ENCODE data around the gene FAM13A.

The FAM13A gene

DNA sequence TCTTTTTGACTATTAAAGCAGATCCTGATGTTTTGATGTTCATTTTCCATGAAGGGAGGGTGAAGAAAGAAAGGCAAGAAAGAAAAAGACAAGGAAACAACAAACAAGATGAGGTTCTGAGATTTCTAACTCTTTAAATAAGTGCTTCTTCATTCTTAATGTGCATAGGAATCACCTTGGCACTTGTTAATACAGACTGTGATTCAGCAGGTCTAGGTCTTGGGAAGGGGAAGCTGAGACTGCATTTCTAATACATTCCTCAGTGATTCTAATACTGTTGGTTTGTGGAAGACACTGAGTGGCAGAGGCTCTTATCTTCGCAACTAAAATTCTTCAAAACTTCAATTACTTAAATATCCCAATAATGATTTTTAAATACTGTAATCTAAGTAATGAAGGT, 264.2 kb downstream of the FAM13A start:
- no peak for DNase-seq (ENCODE audit: low read depth in 4 of 4, low spot score in 1 of 4)

DNA sequence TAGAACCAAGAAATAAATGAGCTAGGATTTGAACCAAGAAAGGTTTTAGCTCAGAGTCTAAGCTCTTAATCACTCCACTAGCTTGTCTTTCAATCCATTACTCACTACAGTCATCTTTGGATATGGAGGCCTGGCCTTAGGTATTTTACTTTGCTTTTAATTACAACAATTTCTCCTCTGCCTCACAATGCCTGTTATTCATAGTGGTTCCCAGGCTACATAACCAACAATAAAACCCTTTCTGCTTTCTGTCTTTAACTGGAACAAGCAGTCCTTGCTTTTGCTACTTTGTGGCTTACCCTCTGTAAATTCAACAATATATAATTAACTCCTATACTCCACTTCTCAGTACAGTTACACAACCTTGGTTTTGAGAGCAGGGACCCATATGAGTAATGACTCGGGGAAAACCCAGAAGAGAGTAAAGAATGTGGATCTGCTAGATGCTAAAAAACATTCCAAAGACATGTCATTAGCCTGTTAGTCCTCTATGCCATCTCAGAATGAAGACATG, 264.7 kb downstream of the FAM13A start:
- DNase-seq (ENCODE audit: low read depth in 4 of 4, low spot score in 1 of 4): no peak

DNA sequence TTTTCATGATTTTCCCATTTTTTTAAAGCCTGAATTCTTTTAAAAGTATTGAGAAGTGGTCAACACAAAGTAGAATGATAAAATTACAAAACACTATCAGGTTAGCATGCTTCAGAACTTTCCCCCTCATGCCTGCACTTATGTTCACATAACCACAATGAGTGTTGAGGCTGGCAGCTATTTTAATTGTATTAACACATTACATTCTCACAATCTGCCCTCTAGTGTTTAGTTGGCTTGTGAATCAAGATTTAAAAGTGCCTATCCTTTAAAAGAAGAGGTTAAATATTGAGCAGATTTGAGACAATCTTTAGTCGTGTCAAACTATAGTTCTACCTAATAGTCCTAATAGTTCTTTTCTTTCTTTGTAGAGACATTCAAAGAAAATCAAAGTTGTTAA, 265.7 kb downstream of the FAM13A start:
- DNase-seq (ENCODE audit: low read depth in 4 of 4, low spot score in 1 of 4): no peak

DNA sequence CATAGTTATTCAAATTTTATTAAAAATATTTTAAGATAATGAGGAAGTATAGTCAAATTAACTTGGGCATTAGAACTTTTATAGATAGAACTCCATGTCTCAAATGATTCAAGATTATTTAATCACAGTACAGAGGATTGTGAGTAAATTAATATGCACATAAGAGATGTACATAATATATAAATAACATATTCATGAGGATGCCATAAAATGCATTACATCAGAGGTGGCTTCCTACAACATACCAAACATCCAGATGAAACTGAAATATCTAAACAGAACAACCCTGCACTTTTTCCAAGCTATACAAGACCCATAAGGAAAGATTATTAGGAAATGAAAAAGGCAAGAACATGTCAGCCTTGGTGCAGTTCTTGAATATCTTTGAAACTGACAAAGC, 268.1 kb downstream of the FAM13A start:
- no peak for DNase-seq (ENCODE audit: low read depth in 4 of 4, low spot score in 1 of 4)

DNA sequence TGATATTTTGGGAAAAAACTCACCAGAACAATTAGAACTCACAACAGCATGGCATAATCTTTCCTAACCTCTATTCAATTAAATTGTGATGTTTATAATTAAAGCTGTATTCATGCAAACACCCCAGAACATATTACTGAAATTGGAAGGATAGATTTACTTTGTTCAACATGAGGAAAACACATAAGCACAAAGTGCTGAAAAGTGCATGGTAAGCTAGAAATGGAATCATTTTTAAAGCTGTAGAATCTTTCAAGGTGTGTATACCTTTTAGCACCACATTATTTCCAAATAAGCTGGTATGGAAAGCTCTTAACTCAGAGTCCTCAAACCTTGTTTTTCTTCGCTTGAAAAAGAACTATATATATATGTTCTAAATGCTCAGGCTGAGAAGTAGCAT, 268.6 kb downstream of the FAM13A start:
- no peak for DNase-seq (ENCODE audit: low read depth in 4 of 4, low spot score in 1 of 4)

DNA sequence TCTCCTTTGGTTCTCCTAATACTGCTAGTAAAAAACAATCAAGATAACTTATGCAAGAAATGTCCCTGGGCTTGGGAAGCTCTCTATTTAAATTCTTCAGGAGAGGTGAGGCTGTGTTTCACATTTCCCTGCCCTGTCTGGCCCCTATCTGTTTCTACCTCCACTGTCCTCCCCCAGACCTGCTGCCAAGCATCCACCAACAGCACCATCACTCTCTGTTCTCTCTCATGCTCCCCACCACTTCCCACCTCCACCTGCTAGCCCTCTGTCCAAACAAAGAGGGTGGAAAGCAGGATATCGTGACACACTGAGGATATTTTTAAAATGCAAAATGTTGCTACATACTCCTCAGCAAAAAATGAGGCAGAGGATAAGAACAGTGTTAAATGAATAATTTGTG, 271.0 kb downstream of the FAM13A start:
- no peak for DNase-seq (ENCODE audit: low read depth in 4 of 4, low spot score in 1 of 4)

DNA sequence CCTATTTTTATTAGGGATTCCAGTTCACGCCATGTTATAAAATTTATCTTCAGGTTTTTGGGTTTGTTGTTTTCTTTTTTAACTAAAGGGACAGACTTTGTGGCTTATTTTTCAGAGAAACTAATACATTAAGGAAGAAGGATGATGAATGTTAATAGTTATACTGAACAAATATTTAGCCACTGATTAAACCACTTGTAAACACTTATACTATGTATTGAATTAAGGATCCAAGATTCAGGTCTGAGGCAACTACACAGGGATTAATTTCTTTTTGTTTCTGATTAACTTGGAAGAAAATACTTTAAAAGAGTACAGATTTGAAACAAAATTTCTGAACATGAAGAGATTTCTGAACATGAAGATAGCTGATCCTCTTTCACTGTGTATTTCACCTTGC, 276.6 kb downstream of the FAM13A start:
- no peak for DNase-seq (ENCODE audit: low read depth in 4 of 4, low spot score in 1 of 4)

DNA sequence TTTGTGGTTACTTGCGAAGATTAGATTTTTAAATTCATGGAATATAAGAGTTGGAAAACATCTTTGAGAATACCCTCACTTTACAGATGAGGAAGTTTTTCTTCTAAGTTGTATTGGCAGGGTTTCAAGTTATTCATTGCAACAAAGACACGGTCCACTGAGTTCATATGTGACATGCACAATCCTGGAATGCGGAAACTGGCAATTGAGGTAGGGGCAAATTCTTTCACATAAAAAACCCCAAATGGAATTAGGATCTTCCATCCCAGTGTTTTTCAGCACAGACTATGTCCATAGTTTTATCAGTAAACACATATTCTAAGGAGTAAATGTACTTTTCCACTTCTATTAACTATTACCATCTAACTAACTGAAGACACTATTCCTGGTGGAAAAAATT, 277.6 kb downstream of the FAM13A start:
- DNase-seq (ENCODE audit: low read depth in 4 of 4, low spot score in 1 of 4): no peak

DNA sequence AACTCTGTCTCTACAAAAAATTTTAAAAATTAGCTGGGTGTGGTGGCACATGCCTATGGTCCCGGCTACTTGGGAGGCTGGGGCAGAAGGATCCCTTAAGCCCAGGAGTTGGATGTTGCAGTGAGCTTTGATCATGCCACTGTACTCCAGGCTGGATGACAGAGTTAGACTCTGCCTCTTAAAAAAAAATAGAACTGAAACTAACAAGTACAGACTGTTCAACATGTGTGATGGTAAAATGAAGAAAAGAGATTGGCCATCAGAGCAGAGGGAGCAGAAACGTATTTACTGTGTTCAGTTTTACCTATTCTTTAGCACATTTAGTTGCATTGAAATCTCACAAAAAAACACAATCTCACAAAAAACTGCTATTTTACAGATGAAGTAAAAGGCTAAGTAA, 281.5 kb downstream of the FAM13A start:
- DNase-seq (ENCODE audit: low read depth in 4 of 4, low spot score in 1 of 4): no peak

DNA sequence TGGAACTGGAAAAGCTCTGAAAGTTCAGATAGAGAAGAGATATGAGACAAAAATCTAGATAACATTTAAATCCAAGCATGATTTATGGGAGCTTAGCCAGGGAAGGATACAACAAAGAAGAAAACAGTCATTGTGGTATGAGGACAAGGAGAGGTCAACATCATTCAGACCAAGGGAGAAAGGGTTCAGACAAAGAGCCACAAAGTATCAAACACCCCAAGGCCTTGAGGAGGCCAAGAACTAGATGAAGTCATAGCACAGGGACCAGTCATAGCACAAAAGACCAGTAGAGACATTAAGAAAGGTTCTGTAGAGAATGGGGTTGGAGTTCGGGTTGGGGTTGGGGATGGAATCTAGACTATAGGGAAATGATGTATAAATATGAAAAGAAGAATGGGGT, 282.0 kb downstream of the FAM13A start:
- DNase-seq (ENCODE audit: low read depth in 4 of 4, low spot score in 1 of 4): no peak

DNA sequence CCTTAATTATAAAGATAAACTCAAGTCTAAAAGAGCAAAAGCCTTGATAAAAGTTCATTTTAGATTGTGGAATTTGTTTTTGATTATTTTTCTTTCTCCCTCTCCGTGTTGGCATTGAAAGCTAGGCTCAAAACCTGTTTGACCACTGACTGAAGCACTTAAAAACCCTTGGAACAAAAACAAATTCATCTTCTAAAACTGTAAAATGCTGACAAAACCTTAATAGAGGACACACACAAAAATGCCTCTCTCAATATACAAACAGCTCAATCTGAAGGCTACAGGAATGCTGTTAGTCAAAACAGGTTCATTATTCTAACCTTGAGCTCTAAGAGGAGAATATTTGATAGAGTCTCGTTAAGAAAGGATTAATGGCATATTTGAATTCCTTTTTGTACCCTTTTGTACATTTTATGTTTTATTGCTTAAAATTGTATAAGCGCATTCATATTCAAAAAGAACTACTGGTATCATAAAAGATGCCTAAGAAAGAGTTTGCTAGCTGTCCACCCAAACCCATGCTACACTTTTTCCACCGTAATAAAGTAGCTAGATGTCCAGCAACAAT, 285.0 kb downstream of the FAM13A start:
- DNase-seq (ENCODE audit: low read depth in 4 of 4, low spot score in 1 of 4): no peak

DNA sequence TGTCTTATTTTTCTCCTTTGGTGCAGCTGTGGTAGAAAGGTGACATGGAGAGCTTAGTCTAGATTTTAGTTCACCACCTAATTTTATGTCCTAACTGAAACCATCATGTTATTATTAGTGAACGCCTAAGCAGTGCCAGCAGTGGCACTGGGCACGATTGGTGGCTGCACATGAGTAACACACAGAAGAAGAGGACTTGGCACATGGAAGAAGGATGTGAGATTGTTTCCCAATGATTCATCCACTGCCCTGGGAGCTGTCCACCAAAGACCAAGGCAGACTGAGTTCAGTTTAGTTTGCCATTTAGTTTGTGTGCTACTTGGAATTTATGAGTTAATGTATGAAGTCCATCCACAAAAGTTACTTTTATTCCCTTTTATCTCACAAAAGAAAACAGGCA, 291.3 kb downstream of the FAM13A start:
- DNase-seq (ENCODE audit: low read depth in 4 of 4, low spot score in 1 of 4): no peak

DNA sequence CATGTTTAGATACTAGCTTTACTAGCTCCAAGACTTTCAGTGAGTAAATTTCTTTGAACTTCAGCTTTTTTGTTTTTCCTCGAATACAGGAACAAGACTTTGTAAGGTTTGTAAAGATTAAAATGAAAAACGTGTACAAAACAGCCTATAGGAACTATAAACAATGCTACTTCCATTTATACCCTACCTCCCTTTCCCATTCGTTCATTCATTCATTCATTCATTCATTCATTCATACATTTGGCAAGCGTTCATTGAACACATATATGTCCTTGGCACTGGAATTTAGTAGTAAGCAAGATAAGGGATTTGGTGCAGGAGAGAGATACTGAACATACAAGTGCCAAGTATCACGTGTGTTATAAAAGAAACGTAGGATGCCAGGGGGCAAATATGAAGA, 293.9 kb downstream of the FAM13A start:
- DNase-seq (ENCODE audit: low read depth in 4 of 4, low spot score in 1 of 4): no peak

DNA sequence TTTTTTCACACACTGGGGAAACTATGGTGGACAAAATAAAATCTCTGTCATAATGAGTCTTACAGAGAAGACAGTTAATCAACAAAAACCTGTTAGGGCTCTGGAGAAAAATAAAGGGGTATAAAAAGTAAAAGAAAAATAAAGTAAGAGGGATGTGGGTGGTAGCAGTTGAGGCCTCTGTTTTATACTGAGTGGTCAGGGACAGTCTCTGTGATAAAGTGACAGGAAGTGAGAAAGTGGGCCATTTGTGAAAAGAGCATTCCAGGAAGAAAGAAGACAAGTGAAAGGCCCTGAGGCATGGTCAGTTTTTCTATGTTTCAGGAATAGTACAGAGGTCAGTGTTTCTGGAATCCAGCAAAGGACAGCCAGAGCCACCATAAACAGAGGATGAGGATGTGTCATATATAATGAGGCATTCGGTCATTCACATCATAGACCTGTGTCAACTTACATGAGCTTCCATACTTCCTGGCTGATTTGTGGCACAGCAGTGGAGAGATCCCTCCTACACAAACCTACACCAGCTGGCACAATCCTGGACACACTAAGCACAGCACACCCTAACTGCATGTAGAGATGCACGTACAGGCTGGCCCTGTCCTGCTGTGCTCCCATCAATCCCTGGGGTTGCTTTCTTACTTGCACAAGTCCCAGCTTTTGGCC, 295.0 kb downstream of the FAM13A start:
- no peak for DNase-seq (ENCODE audit: low read depth in 4 of 4, low spot score in 1 of 4)

DNA sequence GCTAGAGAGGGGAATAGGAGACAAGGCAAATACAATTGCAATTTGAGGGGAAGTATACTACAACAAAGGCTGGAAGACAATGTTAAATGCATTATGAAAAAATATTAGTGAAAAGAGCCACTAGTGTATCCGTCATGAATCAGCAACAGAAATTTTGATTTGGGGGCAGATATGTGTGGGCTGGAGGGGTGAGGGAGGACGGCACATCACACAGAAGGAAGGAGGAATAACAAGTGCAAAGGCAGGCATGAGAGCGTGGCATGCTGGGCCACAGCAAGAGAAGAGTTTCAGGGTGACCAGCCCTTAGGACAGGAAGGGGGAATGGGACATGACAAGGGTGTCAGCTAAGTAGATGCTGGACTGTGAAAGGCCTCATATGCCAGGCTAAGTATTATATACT, 295.6 kb downstream of the FAM13A start:
- DNase-seq (ENCODE audit: low read depth in 4 of 4, low spot score in 1 of 4): no peak

DNA sequence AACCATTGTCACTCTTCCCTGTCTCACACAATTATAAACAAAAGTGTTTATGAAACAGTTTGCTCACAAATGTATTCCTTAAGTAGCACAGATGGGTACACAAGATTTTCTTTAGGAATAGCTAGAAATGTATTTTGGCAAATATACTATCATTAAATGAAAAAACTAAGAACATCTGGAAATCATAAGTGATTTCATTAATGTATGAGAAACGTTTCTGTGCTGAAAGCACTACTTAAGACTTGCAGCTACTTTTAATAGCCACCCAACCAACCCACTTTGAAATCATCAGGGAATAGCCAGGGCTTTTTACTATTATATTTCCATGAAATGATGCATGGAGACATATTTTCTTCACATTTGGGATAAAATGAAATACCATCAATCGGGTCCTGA, 297.1 kb downstream of the FAM13A start:
- no peak for DNase-seq (ENCODE audit: low read depth in 4 of 4, low spot score in 1 of 4)

DNA sequence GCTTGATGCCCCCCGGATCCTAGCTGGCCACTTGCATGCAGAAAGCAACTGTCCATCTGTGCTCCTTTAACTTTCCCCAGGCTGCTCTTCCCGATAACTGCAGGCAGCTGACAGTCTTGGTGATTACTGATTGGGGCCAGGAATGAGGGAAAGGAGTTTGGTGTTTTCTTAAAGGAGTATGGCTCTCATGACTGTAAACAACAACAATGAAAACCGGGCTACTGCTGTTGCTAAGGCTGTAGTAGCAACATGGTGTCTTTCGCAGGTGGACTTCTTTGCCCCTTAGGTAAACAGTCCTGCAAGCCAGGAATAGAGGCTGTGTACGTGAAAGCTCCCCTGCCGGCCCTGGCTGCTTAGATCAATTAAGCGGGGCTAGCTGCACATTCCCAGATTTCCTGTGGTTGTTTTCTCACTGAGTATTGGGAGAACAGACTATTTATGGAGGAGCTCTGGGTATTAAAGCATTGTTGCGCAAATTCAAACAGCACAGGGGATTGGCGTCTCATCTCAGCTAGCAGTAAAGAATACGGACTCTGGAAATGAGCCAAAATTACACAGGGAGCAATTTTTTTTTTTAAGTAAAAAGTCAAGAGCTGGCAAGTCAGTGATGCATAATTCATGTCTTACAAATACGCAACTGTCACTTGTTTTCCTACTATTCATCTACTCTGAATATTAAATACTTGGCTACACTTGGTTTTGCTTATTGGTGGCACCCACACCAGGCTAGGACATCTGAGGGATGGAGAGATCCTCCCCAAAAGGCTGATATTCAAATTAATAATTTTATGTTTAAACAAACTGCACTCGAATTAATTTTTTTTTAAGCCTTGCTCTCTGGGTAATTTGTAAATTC, 297.7 kb downstream of the FAM13A start:
- DNase-seq (ENCODE audit: low read depth in 4 of 4, low spot score in 1 of 4): no peak

DNA sequence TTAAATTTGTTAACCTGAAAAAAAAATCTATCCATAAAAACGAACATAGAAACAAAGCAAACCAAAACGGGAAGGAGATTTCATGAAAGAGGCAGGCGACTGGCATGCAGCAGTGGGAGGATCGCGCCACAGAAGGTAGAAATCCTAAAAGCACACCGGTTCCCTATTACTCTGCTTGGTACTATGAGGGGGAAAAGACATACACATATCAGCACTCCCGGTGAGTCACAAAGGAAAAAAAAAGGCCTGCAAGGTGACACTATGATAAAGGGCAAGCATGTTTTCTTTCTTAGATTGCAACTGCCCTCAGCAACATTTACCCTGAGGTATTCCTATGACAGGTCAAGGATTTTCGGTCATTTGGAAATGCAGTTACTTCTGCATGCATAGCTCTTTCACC, 298.7 kb downstream of the FAM13A start:
- DNase-seq (ENCODE audit: low read depth in 4 of 4, low spot score in 1 of 4): no peak

DNA sequence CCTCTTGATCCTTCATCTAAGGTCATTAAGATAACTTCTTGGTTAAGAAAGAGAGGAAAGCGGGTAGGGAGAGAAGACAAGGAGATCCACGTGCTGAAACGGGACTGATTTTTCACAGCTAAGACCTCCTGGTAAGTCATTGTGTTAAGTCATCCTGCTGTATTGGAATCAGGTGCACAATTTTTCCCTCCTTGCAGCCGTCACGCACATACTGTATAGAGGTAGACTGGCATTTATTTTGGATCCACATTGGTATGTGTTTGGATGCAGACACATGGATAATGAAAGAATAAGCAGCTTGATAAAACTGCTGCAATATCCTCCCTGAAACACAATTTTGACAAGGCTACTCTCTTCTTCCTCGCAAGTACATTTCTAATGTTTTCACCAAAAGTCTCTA, 299.2 kb downstream of the FAM13A start:
- no peak for DNase-seq (ENCODE audit: low read depth in 4 of 4, low spot score in 1 of 4)

DNA sequence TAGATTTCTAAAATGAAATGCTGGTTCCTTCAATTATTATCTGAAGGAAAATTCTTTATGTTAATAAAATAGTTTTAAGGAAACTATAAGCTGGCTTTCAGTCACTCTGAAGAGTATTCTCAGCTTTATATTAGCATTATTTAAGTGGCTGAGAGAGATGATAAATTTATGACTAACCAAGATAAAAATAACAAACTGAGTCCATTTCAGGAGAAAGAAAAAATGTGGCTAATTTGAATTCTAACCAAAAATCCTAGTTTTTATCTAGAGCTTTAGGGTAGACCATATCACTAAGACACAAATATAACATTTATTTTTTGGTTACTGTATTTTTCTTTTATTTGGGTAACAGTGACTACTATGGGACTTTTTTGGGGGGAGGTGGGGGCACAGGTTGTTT, 299.9 kb downstream of the FAM13A start:
- no peak for DNase-seq (ENCODE audit: low read depth in 4 of 4, low spot score in 1 of 4)

DNA sequence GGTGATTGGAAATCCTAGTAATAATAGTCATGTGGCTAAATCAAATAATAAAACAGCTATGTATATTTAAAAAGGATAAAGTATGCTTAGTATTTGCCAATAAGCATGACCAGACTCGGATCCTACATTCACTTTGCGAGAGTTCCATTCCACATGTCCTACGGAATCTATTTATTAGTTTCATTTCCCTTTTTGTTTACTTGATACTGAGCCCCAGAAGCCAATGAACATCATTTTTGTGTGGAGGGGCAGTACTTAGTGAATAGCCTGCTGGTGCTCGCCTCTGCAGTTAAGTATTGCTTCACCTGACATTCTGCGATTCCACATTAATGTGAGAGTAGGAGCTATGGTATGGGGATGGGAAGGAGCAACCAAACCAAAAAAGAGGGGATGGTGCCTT, 300.8 kb downstream of the FAM13A start:
- DNase-seq (ENCODE audit: low read depth in 4 of 4, low spot score in 1 of 4): no peak

DNA sequence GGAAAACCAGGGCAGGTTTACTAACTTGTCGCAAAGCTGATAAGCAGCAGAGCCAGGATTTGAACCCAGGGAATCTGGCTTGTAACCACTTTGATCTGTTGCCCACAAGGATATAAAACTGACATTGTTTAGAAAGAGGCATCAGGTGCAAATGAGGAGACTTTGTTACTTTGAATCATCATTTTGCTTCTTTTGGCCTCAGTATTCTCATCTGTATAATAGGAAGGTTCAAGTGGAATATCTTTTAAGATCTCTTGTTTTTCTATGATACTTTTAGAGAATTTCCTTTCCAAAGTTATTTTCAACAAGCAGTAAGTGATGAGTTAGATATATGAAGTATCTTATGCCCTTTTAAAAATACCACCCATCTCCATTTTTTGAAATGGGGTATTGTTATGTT, 301.5 kb downstream of the FAM13A start:
- no peak for DNase-seq (ENCODE audit: low read depth in 4 of 4, low spot score in 1 of 4)
